ENCODE data around the gene ATRIP.
A peak's percentile ranks its signal among the peaks of the same experiment; 100 is the strongest.
"Not testable (repeated sequence)": the region's sequence is repeated elsewhere in the genome, so short reads cannot be mapped to it uniquely, and the experiment has no call there.

ATRIP gene

DNA sequence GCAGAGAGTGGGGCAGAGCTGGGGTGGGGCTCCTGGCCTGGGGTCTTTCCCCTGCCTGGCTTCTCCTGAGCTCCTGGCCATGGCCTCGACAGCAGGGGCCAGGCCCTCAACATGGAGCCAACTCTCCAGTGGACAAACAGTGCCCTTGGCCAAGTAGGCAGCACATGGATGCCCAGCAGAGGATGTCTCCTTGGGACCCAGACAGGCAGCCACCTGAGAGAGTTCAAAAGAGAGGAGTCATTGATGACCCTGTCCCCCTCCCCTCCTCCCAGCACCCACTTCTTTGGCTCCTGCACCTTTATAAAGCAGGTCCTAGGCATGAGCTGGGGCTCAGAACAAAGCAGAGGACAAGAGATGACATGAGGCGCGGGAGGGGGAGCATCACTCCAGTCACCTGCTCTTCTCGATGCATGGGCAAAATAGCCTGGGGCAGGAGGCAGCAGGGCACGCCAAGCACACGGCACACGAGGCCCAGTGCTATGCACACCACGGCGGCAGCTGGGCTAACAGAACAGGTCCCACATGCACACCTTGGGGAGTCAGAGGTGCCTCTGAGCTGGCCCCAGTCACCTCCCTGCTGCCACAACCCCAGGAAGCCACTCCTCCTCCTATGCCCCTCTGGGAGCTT, 30.0 kb downstream of the ATRIP start:
- DNase-seq (ENCODE audit: low spot score in 2 of 2) (no peak), ATAC-seq (no peak)
- Mint-ChIP-seq H3K4me3 (no peak overlapping the region), H3K36me3 (peaks cover 33% of the 10 kb centered on the region), H3K9me3 (no peaks in the 10 kb centered on the region), H3K4me1 (peaks cover 50% of the 10 kb centered on the region), H3K27ac (peak overlapping the region; percentile 97)

DNA sequence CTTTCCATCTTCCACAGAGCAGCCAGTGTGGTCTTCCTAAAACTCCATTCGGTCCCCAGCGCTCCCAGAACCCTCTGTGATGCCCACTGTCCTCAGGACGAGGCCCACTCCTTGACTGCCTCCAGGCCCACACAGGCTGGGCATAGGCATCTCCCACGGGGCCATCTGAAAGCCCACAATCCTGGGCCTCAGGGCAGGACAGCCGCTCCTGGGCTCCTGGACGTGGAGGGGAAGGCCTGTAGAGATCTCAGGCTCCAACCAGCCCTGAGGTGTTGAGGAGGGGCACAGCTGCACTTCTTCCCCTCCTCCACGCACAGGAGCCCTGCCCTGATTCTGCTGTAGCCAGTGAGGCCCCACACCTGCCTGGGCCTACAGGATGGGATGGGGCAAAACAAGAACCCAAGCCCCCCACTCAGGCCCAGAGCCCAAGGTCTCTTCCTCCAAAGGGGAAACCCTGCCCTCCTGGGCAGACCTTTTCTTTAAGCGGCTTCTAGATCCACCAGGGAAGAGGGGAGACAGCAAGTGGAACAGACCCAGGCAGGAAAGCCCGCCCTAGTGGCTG, 31.5 kb downstream of the ATRIP start:
- Mint-ChIP-seq H3K9me3 (no peaks in the 10 kb centered on the region), H3K36me3 (peaks cover 28% of the 10 kb centered on the region), H3K27ac (peak overlapping the region; percentile 97), H3K4me1 (peaks cover 45% of the 10 kb centered on the region), H3K4me3 (peak overlapping the region; percentile 77)
- peak in 1 of 2 donors; percentile 73 for DNase-seq (ENCODE audit: low spot score in 2 of 2)
- ATAC-seq = peak; percentile 1

- Mint-ChIP-seq H3K27ac (peak overlapping the region; percentile 97), H3K9me3 (no peaks in the 10 kb centered on the region), H3K36me3 (peaks cover 20% of the 10 kb centered on the region), H3K4me1 (peaks cover 38% of the 10 kb centered on the region), H3K4me3 (peak overlapping the region; percentile 77)
- DNase-seq (ENCODE audit: low spot score in 2 of 2) = peak in 1 of 2 donors; percentile 81
- ATAC-seq = peak; percentile 83
Observed at GRCh38 chr3:48478626-48479555, 32.4 kb downstream of the ATRIP start.

DNA sequence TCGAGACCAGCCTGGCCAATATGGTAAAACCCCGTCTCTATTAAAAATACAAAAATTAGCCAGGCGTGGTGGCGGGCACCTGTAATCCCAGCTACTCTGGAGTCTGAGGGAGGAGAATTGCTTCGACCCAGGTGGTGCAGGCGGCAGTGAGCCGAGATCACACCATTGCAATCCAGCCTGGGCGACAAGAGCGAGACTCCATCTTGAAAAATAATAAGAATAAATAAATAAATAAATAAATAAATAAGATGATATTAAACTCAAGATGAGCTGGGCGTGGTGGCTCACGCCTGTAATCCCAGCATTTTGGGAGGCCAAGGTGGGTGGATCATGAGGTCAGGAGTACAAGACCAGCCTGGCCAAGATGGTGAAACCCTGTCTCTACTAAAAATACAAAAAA, 34.4 kb downstream of the ATRIP start:
- not testable (repeated sequence) for H3K27ac Mint-ChIP-seq; H3K4me3 Mint-ChIP-seq; DNase-seq (ENCODE audit: low spot score in 2 of 2); ATAC-seq; H3K9me3 Mint-ChIP-seq
- Mint-ChIP-seq H3K4me1 (peaks cover 27% of the 10 kb centered on the region), H3K36me3 (peaks cover 14% of the 10 kb centered on the region)

- not testable (repeated sequence) for H3K27ac Mint-ChIP-seq; DNase-seq (ENCODE audit: low spot score in 2 of 2); H3K9me3 Mint-ChIP-seq; H3K4me3 Mint-ChIP-seq; ATAC-seq
- H3K36me3 Mint-ChIP-seq = peaks cover 14% of the 10 kb centered on the region
- H3K4me1 Mint-ChIP-seq = peaks cover 17% of the 10 kb centered on the region
Observed at GRCh38 chr3:48482822-48483221, 36.3 kb downstream of the ATRIP start.

DNA sequence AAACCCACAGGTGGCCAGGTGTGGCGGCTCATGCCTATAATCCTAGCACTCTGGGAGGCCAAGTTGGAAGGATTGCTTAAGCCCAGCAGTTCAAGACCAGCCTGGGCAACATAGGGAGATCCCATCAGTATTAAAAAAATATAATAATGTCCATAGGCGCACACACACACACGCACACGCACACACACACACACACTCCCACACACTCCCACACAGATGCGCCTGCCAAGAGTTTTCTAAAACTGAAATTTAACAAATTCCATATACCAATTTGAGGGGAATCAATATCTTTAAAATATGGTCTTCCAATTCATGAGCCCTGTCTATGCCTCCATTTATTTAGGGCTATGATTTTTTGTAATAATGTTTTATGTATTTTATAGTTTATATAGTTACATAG, 40.4 kb downstream of the ATRIP start:
- ATAC-seq = no peak
- H3K9me3 Mint-ChIP-seq = no peaks in the 10 kb centered on the region
- H3K4me1 Mint-ChIP-seq = no peaks in the 10 kb centered on the region
- no peak overlapping the region for H3K4me3 Mint-ChIP-seq
- H3K27ac Mint-ChIP-seq = no peak overlapping the region
- DNase-seq (ENCODE audit: low spot score in 2 of 2) = no peak
- H3K36me3 Mint-ChIP-seq = no peaks in the 10 kb centered on the region

DNA sequence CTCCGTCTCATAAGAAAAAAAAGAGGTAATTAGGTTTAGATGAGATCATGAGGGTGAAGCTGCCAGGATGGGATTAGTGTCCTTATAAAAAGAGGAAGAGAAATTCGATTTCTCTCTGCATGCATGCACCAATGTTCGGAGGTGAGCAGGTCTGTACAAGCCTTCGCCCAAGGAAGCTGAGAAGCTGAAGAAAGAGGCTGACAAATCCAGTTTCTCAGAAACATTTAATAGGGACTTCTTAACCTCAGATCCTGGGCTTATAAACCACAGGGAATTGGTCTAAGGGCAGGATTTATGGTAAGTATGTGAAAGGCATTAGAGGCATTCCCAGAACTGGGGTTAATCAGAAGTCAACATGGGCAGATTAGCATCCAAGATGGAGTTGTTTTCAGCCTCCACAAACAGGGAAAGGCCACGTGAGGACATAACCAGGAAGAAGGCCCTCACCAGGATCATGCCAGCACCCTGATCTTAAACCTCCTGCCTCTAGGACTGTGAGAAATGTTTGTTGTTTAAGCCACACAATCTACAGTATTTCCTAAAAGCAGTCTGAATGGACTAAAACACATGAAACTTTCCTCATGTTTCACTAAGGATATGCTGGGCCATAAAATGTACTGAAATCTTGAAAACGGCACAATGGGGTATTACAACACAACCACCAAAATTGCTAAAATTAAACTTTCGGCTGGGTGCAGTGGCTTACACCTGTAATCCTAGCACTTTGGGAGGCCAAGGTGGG, 46.1 kb downstream of the ATRIP start:
- no peaks in the 10 kb centered on the region for H3K9me3 Mint-ChIP-seq

DNA sequence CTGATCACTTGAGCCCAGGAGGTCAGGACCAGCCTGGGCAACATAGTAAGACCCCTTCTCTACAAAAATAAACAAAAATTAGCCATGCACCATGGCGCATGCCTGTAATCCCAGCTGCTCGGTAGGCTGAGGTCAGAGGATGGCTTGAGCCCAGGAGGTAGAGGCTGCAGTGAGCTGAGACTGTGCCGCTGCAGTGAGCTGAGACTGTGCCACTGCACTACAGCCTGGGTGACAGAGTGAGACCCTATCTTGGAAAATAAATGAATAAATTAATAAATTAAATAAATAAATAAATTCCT, 46.6 kb downstream of the ATRIP start:
- Mint-ChIP-seq H3K36me3 (peaks cover 47% of the 10 kb centered on the region), H3K4me1 (no peaks in the 10 kb centered on the region), H3K27ac (no peak overlapping the region), H3K9me3 (no peaks in the 10 kb centered on the region), H3K4me3 (no peak overlapping the region)
- DNase-seq (ENCODE audit: low spot score in 2 of 2) (no peak), ATAC-seq (no peak)

More for the DNA sequence above, 46.1 kb downstream of the ATRIP start:
- DNase-seq (ENCODE audit: low spot score in 2 of 2) = no peak
- Mint-ChIP-seq H3K4me3 (no peak overlapping the region), H3K4me1 (no peaks in the 10 kb centered on the region), H3K36me3 (peaks cover 41% of the 10 kb centered on the region), H3K27ac (no peak overlapping the region)
- no peak for ATAC-seq

GRCh38 chr3:48500656-48501055, 54.1 kb downstream of the ATRIP start:
- Mint-ChIP-seq H3K36me3 (peaks cover 78% of the 10 kb centered on the region), H3K4me3 (no peak overlapping the region), H3K9me3 (no peaks in the 10 kb centered on the region), H3K27ac (peak overlapping the region; percentile 91), H3K4me1 (peaks cover 42% of the 10 kb centered on the region)
- ATAC-seq (no peak), DNase-seq (ENCODE audit: low spot score in 2 of 2) (no peak)

DNA sequence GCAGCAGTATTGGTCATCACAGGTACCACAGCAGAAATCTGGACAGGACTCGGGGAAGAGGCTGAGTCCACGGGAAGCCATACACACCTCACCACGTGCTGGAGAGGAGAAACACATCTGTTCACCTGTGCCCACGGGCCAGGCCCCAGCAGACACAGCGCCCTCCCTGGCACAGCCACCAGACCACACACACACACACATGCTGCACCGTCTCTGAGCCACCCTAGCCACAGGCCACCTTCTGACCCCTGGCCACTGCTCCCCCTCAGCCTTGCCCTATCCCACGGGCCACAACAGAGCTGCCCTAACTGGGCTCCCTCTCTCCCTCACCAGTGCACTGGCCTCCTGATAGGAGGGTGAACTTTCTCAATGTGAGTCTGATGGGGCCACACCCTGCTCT, 54.7 kb downstream of the ATRIP start:
- H3K9me3 Mint-ChIP-seq = no peaks in the 10 kb centered on the region
- peaks cover 72% of the 10 kb centered on the region for H3K36me3 Mint-ChIP-seq
- no peak for DNase-seq (ENCODE audit: low spot score in 2 of 2)
- H3K4me1 Mint-ChIP-seq = peaks cover 47% of the 10 kb centered on the region
- peak overlapping the region; percentile 91 for H3K27ac Mint-ChIP-seq
- no peak overlapping the region for H3K4me3 Mint-ChIP-seq
- no peak for ATAC-seq

DNA sequence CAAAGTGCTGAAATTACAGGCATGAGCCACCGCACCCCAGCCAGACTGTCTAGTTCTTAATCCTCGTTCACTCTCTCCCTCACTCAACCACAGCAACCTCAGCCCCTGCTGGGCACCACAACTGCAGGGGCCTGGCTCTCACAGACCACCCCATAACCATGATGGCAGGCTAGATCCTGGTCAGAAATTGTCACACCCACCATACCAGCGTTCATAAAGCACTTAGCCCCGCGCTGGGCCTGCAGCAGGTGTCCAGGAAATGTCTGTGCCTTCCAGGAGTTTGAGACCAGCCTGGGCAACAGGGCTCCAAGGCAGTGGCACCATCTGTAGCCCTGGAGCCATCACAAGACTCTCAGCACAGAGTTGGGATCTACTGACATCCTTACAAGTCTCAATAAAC, 55.6 kb downstream of the ATRIP start:
- H3K4me1 Mint-ChIP-seq = peaks cover 54% of the 10 kb centered on the region
- peaks cover 63% of the 10 kb centered on the region for H3K36me3 Mint-ChIP-seq
- peak overlapping the region; percentile 77 for H3K4me3 Mint-ChIP-seq
- ATAC-seq = no peak
- H3K27ac Mint-ChIP-seq = peak overlapping the region; percentile 91
- H3K9me3 Mint-ChIP-seq = no peaks in the 10 kb centered on the region
- no peak for DNase-seq (ENCODE audit: low spot score in 2 of 2)

GRCh38 chr3:48502728-48503168, 56.2 kb downstream of the ATRIP start:
- DNase-seq (ENCODE audit: low spot score in 2 of 2) = no peak
- H3K4me3 Mint-ChIP-seq = peak overlapping the region; percentile 77
- peak overlapping the region; percentile 91 for H3K27ac Mint-ChIP-seq
- no peak for ATAC-seq
- peaks cover 60% of the 10 kb centered on the region for H3K4me1 Mint-ChIP-seq
- no peaks in the 10 kb centered on the region for H3K9me3 Mint-ChIP-seq
- H3K36me3 Mint-ChIP-seq = peaks cover 60% of the 10 kb centered on the region

DNA sequence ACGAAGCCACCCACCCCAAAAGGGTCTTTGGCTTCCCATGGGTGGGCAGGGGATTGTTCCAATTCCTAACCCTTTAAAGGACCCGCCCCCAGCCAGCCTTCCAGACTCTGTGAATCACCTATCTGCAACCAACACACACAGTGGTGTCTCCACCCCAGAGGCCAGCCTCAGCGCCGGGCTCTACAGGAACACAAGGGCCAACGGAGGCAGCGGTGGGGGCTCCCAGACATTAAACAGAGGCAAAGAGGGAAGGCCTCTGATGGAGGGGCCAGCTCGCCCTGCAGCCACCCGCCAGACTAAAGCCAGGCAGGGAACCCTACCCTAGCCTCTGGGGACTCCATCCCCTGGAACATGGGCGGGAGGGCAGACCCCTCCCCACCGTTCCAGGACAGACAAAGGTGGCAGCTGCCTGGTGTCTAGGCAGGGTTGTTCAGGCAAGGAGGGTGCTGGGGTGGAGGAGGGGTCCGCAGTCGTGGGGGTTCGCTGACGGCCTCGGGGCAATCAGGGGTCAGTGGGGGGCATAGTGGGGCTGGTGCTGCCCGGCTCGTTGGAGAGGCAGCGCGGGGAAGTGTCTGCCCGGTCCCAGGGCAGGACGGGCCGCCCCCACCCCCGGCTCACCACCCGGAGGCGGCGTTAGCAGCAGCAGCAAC, 57.0 kb downstream of the ATRIP start:
- peak overlapping the region; percentile 77 for H3K4me3 Mint-ChIP-seq
- ATAC-seq (no peak), DNase-seq (ENCODE audit: low spot score in 2 of 2) (no peak)
- peak overlapping the region; percentile 91 for H3K27ac Mint-ChIP-seq
- H3K36me3 Mint-ChIP-seq = peaks cover 56% of the 10 kb centered on the region
- peaks cover 63% of the 10 kb centered on the region for H3K4me1 Mint-ChIP-seq
- H3K9me3 Mint-ChIP-seq = no peaks in the 10 kb centered on the region

GRCh38 chr3:48504051-48504946, 57.8 kb downstream of the ATRIP start, which contains the start of gene SHISA5:
Gene SHISA5 (minus strand): TSS chr3:48504174. CDS start chr3:48504094, 80 bp downstream.
- peak; percentile 68 for ATAC-seq
- DNase-seq (ENCODE audit: low spot score in 2 of 2) = peak; percentile 46 to 73
- Mint-ChIP-seq H3K4me3 (peak within 1 kb of the TSS; percentile 77), H3K36me3 (peaks cover 50% of the 10 kb centered on the region), H3K4me1 (peaks cover 63% of the 10 kb centered on the region), H3K9me3 (no peaks in the 10 kb centered on the region), H3K27ac (peak within 1 kb of the TSS; percentile 91)
